Measurements from ENCODE around the gene MTRR. TPM values are rescaled to one million over a fixed set of nuclear protein-coding genes. Genes with fewer than 3 reads are reported as not detected.

MTRR gene
- total RNA-seq, 1 donor from 2014 or later, result 32.4 TPM

DNA sequence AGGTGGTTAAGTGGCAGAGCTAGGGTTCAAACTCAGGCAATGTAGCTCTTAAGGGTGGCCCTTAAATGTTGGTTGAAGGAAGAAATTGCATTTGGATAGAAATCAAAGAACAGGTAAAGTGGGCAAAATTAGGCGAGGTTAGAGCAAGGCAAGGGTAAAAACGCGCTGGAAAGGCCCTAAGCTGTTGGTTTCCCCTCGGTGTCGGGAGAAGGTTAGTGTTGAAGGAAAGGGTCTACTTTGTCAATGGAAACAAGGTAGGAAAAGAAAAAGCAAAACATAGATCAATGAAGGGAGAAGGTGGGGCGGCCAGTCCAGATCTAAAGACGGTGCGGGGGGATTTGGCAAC is 548 bp upstream of the MTRR start:
- peaks cover 64% of the 10 kb centered on the region for H3K4me1 ChIP-seq
- H3K27ac ChIP-seq (replicated peaks), result peak overlapping the region; percentile 84
- intact Hi-C loops (cut with micrococcal nuclease), result no loop called here
- no peaks in the 10 kb centered on the region for H3K27me3 ChIP-seq (ENCODE audit: low read depth)
- no peak for DNase-seq
- TF ChIP-seq CTCF (IDR thresholded peaks at IDR 0.05; ENCODE audit: borderline replicate concordance), result no peak
- peak overlapping the region; percentile 81 for H3K4me3 ChIP-seq
- H3K36me3 ChIP-seq, result peaks cover 20% of the 10 kb centered on the region
- no peaks in the 10 kb centered on the region for H3K9me3 ChIP-seq (replicated peaks)

DNA sequence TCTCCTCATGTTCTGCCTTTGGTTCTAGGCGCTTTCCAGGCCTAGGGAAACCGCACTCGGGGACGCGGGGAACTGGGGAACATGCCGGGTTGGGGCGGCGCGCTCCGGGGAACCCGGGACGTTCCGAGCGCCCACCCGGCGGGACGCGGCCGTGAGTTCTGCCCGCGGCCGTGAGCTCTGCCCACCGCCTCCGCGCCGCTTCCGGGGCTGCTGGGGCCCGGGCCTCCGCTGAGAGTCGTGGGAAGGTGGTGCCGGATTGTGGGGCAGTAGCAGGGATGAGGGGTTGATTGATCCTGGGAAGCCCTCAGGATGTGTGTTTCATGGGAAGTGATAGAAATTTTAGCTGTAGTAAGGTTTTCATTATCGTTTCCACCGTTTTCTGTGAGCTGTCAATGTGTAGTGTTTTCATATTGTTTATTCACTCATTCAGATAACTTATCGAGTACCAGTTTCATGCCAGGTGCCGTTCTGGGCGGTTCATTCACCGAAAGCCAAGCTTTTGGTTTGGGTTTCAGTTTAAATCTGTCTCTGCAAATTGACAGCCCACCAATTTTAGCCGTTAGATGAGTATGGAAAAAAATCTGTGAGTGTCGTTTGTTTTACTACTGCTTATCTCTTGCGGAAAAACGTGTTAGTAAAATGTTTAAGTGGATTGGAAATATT is 657 bp downstream of the MTRR start:
- intact Hi-C loops (cut with micrococcal nuclease), result no loop called here
- peak overlapping the region; percentile 81 for H3K4me3 ChIP-seq
- H3K36me3 ChIP-seq, result peaks cover 13% of the 10 kb centered on the region
- no peaks in the 10 kb centered on the region for H3K9me3 ChIP-seq (replicated peaks)
- TF ChIP-seq CTCF (IDR thresholded peaks at IDR 0.05; ENCODE audit: borderline replicate concordance), result no peak
- DNase-seq, result peak; percentile 17
- peak overlapping the region; percentile 84 for H3K27ac ChIP-seq (replicated peaks)
- H3K4me1 ChIP-seq, result peaks cover 64% of the 10 kb centered on the region
- H3K27me3 ChIP-seq (ENCODE audit: low read depth), result no peaks in the 10 kb centered on the region

GRCh38 chr5:7871653-7872052 is 2.7 kb downstream of the MTRR start:
- no peak for TF ChIP-seq CTCF (IDR thresholded peaks at IDR 0.05; ENCODE audit: borderline replicate concordance)
- Histone ChIP-seq H3K36me3 (peaks cover 17% of the 10 kb centered on the region), H3K27ac (replicated peaks) (no peak overlapping the region), H3K27me3 (ENCODE audit: low read depth) (no peaks in the 10 kb centered on the region), H3K9me3 (replicated peaks) (no peaks in the 10 kb centered on the region), H3K4me3 (no peak overlapping the region), H3K4me1 (peaks cover 57% of the 10 kb centered on the region)
- intact Hi-C loops (cut with micrococcal nuclease), result no loop called here
- DNase-seq, result no peak

DNA sequence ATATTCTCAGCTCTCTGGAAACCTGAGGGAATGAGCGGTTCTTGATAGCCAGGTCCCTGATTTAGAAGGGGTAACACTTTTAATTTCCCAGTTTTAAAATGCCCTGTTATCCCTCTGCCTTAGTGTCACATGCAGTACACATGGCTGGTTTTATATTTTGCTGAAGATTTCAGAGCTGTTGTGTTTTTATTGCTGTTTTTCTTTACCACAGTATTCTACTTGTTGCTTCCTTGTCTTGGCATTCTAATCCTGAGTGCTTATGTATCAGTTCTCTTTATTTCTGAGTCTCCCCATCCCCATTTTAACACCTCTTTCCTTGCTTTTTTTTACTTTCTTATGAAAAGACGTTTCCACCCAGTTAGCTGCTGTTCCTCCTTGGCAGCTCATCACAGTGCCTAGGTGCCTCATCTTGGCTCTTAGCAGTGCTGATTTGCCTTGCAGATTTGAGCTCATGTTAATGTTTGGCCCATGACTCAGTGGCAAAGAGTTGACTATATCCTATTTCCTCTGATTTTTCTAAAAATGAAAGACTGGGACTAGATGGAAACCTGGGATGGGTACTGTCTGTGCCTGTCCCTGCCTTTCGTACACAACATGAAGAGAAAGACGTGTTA is 3.7 kb downstream of the MTRR start:
- Histone ChIP-seq H3K36me3 (peaks cover 26% of the 10 kb centered on the region), H3K27me3 (ENCODE audit: low read depth) (no peaks in the 10 kb centered on the region), H3K27ac (replicated peaks) (no peak overlapping the region), H3K4me3 (no peak overlapping the region), H3K4me1 (peaks cover 54% of the 10 kb centered on the region), H3K9me3 (replicated peaks) (no peaks in the 10 kb centered on the region)
- DNase-seq, result no peak
- TF ChIP-seq CTCF (IDR thresholded peaks at IDR 0.05; ENCODE audit: borderline replicate concordance), result no peak
- intact Hi-C loops (cut with micrococcal nuclease), result no loop called here

GRCh38 chr5:7873216-7873615 is 4.3 kb downstream of the MTRR start:
- peaks cover 32% of the 10 kb centered on the region for H3K36me3 ChIP-seq
- intact Hi-C loops (cut with micrococcal nuclease), result no loop called here

More at GRCh38 chr5:7873216-7873615, 4.3 kb downstream of the MTRR start:
- Histone ChIP-seq H3K9me3 (replicated peaks) (no peaks in the 10 kb centered on the region), H3K27ac (replicated peaks) (no peak overlapping the region), H3K4me3 (no peak overlapping the region), H3K4me1 (peaks cover 52% of the 10 kb centered on the region), H3K27me3 (ENCODE audit: low read depth) (no peaks in the 10 kb centered on the region)
- DNase-seq, result no peak
- TF ChIP-seq CTCF (IDR thresholded peaks at IDR 0.05; ENCODE audit: borderline replicate concordance), result no peak
